Activated CD4-positive, alpha-beta T cell treated with anti-CD3 and anti-CD28 coated beads, Interleukin-2, amount 50 U/mL, for 16 hours (primary cell): ENCODE results near the gene TLE4.

Source experiments
- DNase-seq: peaks from one replicate; pipeline ENCODE4 v3.0.0-alpha.2; 2020

TLE4 gene

DNA sequence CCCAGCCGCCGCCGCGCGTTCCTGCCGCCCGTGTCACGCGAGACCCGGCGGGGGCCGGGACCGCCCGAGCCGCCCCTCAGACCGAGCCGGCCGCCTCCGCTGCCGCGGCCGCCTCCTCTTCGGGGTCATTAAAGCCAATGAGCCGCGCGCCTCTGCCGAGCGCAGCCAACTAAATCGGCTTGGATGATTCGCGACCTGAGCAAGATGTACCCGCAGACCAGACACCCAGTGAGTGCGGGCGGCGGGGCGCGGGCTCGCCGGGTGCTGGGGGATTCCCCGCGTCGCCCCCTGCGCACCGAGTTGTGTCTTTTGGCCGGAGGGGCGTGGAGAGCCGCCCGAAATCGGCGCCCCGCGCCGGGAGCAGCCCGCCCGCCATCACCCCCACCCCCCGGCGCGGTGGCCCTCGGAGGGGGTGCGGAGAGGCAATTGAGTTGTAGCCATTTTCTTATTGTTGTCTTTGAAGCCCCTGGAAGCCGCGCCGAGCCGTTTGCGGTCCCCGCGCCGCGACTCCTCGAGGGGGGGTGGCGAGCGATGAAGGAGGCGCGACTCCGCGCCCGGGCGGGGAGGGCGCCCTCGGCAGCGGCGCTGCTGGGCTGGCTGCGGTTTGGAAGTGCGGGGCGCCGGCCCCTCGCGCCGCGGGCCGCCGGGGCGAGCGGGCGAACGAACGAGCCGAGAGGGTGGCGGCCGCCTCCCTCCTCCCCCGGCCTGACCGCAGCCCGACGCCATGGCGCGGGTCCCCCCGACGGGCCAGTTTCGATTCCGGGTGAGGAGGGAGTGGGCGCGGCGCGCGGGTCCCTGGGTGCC is 1.0 kb downstream of the TLE4 start:
- peak; percentile 28 for DNase-seq

DNA sequence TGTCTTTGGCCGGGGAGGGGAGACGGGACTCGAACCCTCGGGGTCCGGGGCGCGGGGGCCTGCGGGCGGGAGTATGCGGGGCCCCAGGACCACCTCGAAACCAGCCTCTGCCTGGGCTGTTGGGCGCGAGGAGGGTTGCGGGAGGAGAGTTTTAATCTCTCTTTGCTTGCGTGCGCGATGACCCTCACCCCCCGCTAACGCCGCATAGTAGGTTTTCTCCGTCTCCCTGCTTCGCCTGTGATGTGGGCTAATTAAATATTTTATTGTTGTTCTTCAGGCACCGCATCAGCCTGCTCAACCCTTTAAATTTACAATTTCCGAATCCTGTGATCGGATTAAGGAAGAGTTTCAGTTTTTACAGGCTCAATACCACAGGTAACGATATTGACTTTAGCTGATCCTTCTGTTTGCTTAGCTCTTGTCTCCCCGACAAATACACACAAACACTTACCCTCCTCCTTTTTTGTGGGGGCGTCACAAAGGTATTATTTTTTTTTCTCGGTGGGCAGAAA is 1.7 kb downstream of the TLE4 start:
- DNase-seq = peak; percentile 5

DNA sequence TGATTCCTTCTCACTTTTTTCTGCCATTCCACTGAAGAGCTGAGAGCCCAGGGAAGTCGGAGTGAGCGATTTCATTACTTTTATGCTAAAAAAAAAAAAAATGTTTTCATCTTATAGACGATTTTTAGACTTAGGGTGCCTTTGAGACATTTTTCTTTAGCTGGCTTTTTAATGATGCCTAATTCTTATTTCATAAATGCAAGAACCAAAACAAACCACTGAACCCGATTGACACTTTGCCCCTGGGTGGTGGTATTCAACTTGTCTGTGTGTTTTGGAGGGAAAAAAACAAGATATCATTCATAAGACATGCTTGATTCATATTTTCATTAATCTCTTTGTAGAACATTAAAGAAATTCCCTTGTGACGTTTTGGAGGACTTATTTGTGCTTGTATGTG is 2.4 kb downstream of the TLE4 start:
- DNase-seq = no peak

DNA sequence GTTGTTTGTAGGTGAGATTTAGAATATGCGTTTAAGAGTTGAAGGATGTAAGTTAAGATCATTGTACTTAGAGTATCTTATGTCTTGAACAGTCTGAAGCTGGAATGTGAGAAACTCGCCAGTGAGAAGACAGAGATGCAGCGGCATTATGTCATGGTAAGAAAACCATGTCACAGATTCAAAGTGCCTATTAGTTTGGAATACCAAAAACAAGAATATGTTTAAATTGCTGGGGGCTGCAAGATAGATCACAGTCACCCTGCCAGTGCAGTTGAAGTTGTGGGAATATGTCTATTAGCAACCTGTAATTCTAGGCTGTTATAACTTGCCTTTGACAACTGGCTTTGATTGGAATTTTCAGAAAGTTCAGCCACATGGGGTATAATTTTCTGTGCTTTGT is 3.0 kb downstream of the TLE4 start:
- DNase-seq = no peak

DNA sequence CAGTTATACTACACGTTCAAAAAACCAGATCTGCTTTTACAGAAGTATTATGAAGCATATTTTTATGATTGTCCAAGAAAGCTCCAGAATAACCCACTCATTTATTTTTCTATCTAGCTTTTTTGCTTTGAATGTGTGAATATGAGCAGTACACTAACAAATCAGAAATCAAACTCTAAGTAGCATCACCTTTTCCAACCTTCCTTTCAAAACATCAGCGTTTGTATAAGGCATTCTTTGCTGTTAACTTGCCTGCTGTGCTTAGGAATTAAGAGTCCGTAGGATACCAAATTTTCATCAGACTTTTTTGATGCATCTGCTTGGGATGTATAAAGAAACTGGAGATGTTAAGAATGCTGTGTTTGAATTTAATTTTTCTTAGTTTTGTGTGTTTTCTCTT is 3.8 kb downstream of the TLE4 start:
- DNase-seq = no peak

DNA sequence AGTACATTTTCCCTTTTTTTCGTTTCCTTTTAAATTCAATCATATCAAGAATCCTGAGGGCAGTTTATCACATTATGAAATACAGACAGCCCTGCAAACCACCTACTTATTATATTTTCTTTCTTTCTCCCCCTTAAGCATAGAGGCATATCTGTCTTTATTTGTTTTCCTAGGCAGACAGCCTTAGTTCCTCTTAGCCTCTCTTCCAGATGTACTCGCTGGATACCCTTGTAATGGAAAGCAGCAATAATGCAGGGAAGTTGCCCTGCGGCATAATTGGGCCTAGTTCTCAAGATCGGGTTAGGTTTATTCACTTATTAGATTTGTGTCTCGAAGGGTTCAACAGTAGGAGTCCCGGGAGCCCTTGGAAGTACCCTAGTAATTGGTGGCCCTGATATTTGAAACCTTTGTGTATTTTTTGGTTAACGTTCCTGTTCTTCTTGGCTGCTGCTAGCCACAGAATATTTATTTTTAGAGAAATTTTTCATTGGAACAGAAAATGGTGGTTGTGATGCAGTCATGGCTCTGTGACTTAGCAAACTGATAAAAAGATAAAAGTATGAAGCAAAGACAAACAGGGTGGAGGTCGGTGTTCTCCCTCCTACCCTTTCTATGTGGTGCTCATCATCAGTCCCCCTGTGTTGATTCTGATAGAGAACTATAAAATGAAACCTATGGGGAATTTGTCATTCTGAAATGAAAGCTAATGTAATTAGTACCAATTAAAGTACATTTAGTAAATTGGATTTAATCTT is 6.4 kb downstream of the TLE4 start:
- no peak for DNase-seq

DNA sequence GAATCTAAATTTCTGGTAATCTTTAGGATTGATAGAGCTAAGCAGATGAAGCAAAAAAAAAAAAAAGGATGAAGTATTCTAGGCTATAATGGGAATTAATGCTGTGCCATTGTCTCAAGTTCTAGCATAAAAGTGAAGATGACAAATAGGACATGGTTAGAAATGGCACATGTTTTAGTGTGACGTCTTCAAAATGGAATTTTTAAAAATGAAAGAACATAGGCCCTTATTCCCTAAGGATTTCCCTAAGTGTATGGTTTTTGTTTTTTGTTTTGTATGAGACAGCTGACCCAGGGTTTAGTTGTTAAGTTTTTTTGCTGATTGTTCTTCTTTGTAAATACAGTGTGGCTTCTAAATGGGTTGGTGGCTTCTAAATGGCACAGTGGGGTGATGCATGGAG is 7.1 kb downstream of the TLE4 start:
- no peak for DNase-seq

DNA sequence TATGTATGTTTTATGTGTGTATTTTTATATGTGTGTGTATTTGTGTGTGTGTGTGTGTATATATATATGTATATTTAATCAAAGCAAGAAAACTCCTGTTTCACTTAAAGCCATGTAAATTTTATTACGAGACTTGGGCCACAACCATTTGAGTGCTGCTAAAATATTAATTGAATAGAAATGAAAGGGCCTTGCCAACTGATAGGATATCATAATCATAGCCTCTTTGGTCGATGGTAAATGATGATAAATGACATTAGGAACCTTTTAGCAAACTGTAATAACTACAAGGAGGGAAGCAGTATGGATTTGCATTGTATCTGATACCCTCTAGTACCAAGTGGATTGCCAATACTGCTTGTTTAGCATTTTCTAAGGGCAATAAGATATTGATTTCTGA is 7.9 kb downstream of the TLE4 start:
- DNase-seq = no peak

DNA sequence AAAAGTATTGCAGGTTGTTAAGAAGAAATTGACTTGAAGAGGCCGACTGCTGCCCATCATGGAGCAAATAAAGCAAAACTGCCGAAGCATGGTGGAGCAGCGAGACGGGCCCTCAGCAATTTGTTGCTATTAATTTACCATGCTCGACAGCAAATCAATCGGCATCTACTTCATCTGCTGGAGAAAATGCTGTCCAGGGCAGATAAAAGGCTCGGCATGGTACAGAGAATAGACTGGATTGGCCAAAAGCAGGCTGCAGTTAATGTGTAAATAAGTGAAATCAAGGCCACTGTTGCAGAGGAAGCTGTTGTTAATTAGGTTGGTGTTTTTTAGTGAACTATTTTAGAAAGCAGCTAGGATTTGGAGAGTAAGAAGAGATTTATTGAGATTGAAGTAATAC is 8.3 kb downstream of the TLE4 start:
- DNase-seq = no peak

DNA sequence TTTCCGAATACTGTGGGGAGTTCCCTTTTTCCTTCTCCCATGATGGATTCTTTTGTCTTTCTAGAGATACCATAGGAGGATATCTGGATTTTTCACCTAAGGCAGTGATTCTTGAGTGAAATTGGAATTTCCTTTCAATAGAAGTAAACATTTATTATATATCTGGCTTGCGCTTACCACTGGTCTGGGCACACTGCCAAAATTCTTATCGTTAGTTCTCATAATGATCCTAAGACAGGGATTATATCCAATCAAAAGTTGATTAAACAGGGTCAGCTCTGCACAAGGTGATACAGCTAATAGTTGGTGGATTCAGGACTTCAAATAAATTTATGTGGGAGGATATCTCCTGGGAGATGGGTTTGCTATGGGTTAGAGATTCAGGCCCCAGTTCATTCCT is 9.6 kb downstream of the TLE4 start:
- no peak for DNase-seq

DNA sequence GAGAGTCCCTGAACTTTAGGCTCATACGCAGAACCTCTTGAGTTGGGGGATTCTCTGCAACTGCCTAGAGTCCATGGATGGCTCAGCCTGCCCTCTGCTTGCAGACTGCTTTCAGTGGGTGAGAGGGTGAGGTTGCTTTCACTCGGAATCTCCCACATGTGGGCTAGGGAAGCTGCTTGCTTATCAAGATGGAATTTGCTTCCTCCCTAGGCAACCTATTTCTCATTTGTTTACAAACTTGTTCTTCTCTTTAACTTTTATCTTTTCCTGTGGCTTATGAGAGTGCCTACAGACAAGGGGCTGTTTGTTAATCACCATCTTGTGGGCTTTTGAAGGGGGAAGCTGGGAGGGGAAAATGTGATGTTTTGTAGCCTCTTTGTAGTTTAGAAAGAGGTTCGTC is 10.0 kb downstream of the TLE4 start:
- DNase-seq = no peak

DNA sequence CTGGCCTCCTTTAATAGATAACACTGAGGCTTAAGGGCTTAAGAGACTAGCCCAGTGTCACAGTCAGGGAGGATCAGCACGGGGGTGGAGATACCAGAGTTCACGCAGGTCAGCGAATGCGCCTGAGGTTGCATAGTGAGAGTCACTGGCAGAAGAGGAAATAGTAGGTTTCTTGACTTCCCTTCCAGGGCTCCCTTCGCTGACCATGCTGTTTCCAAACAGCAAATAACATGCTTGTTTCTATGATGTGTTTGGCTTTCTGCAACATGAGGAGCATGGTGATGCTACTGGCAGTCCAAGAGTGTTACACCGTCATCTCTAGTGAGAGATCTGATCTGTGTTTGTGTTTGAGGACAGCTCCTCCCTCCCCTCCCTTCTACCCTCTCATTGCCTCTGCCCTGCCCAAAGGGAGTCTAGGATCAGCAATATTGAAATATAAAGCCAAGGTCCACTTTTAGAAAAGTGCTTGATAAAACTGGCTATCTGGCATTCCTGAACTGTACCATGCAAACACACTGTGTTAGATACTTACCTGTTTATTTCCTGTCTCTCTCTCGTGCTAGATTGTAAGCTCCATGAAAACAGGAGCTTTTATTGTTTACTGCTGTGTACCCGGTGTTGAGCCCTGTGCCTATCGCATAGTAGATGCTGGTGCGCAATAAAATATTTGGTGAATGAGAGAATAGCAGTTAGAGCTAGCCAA is 12.3 kb downstream of the TLE4 start:
- DNase-seq = no peak

DNA sequence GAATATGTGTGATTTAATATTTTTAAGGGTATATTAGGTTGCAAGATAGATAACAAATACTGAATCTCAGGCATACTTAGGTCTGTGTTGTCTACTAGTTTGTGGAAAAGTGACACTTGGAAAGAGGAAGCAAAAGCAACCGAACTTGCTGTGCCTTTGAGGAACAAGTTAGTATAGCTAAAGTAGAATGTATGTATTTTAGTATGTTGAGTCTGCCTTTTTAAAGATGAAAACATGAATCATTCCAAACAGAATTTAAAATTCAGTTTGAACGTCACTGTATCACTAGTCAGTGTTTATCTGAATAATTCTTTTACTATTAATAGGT is 12.9 kb downstream of the TLE4 start:
- DNase-seq = no peak

DNA sequence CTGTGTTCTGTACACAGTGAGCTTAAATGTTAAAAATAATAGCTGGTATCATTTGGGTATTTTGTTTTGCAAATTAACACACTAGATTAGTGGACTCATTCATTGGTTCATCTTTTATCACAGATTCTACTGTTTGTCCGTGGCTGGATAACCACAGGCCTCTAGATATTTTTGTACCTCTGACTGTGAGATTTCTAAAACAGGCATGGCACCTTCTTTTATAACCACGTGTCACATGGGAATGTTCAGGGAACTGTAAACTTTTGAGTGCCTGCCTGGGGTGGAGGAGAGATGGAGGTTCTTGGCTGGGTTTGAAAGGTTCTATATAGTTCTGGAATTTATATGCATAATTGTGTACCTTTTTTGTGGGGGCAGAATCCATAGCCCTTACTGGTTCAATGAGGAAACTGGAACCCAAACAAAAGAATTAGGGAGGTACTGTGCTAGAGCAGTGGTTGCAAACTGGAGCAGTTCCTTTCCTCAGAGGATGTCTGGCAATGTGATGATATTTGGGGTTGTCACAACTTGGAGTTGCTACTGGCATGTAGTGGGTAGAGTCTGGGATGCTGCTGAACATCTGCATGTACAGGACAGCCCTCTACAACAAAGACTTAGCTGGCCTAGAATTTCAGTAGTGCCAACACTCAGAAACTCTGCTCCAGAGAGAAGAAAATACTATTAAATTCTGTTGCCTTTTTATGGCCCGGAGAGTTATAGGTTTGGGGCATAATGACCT is 16.9 kb downstream of the TLE4 start:
- DNase-seq = no peak

DNA sequence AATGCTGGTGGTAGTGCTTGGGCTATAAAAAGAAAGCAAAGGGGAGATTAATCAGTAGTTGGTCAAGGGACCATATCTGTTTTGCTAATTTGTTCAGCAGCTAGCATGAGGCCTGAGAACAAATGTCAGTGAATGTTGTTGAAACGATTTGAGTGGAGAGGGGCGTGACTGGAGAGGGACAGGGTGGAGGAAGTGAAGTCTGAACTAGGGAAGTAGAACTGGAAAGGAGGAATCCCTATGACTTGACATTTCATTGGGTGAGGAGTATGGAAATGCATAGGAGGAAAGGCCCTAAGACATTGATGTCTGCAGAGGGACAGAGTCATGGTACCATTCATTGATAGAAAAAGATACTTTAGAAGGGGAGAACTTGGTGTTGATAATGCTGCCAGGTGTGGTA is 19.7 kb downstream of the TLE4 start:
- no peak for DNase-seq

DNA sequence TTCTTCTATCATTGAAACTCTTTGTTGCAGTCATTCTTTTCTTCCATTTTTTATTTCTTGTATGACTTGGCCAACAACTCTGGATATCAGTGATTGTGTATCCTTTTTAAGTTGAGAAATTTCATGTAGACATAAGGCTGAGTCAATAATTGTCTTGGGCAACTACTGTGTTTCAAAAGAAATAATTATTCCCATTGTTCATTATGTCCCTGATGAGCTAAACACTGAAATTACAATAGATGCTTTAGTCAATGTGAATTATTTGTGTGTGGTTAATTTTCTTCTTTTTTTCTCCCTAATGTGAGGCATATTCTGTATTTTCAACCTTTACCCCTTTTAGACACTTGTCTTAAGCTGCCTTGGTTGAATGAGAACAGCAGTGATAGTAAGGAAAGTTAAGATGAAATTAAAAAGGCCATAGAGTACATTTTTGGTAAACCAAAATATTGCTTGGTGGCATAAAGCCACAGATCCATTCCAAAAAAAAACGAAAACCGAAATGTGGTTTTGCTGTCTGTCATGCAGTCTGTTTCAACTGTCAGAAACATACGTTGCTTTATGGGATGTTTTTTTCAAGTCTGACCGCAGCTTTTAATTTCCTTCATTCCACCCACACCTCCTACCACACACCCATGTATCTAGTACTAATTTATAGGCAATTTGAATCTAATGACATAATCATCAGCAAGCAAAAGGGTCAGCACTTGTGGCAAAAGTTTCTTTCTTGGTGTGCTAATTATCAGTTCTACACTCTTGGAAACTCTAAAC is 21.1 kb downstream of the TLE4 start:
- DNase-seq = peak; percentile 64

DNA sequence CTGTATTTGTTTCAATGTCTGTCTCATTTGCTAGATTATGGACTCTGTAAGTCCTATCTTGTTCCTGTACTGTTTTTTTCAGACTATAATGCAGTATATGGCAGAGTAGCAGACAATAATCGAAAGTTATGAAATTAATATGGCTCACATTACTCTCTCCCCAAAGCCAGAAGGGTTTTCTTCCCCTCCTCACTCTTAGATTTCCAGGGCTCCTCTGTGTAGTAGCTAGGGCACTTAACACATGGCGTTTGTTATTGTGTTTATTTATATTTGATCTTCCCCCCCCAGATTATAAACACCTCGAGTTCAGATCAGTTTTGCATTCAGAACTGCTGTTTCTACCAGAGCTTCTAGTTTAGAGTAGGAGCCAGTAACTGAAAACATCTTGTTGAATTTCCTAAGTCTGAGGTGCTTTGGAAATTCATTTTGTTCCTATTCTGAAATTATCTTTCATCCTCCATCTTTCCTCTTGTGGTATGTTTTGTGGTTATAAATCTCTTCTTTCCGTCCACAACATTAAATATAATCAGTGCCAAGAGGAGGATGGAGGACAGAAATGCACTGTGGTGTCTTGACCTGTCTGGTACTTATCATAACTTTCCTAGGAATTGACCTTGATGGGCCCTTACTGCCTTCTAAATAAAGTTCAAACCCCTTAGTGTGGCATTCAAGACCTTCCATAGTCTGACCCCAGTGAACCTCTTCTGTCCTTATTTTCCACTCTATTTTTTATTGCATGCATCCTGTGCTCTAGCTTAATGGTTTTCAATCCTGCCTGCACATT is 27.0 kb downstream of the TLE4 start:
- no peak for DNase-seq

DNA sequence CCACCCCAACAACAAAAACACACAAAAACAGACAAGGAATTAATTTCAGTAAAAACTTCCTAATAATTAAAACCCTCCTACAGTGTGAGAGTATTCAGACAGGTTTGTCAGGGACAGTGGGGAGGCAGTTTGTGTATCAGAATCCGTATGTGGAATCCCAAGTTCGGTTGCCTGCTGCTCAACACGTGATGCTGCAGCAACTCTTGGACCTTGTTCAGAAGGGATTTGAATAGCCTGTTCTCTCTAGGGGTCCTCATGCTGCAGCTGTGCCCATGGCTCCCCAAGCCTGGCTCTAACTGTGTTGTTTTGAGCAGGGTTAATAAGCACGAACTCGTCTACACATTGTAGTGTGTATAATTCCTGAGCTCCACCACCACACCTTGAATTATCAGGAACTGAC is 28.7 kb downstream of the TLE4 start:
- DNase-seq = no peak

DNA sequence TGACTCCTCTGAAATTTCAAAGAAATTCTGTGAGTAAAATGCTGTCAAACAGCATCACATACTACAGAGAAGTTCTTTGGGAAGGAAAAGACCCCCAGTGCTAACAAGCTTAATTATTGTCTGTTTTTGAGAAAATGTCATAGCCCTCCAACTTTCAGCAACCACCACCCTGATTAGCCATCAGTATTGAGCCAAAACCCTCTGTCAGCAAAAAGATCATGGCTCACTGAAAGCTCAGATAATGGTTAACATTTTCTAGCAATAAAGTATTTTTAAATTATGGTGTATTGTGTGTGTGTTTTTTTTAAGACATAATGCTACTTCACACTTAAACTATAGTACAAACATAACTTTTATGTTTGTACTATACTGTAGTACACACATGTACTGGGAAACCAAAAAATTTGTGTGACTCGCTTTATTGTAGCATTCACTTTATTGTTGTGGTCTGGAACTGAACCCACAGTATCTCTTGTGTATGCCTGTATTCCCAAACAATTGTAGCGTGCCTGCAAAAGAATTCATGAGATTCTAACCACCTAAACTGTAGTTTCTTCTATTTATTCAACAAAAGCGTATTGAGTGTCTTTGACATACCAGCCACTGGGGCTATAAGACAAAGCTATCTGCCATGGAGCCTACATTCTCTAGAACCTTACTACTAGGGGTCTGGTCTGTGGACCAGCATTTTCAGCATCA is 31.6 kb downstream of the TLE4 start:
- no peak for DNase-seq

DNA sequence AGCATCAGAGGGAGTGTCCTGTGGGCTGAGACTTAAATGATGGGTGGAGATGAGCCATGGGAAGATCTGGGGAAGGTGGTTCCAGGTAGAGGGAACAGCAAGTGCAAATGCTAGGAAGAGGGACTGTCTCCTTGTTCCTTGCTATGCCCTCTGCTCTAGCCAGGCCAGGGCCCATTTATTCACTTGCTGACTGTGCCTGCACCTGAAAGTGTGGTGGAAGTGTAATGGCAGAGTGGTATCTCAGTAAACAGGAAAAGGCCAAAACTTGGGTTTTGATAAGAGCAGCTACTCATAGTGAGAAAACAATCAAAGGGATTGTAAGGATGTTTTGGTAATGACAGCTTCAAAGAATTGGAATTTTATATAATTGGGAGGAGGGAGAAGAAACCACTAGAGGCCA is 32.4 kb downstream of the TLE4 start:
- DNase-seq = no peak
